K562 (cell line): Measurements from ENCODE around the gene CARD9. TPM values are rescaled to one million over a fixed set of nuclear protein-coding genes. Genes with fewer than 3 reads are reported as not detected.
A peak's percentile ranks its signal among the peaks of the same experiment; 100 is the strongest.

ENCODE experiments used
- ATAC-seq: fragments of 200-7000 bp; cut with Tn5 transposase; 3 replicates; pipeline ENCODE4 v1.9.1; 2020; ENCODE audit warnings: moderate library complexity
- BruUV-seq: library from RNA; stranded (reverse); fragments of 400-500 nt; replicated peaks from 2 replicates; lab custom pipeline; 2021; lab: Mats Ljungman, UMichigan
- CTCF ChIA-PET: fragments of 300-600 bp; formaldehyde crosslinking; extraction: SDS; loops from one replicate; lab custom pipeline; 2021; ENCODE audit warnings: low intra/inter-chr PET ratio; lab: Yijun Ruan, JAX
- POLR2A ChIA-PET: fragments of 300-600, 350-650 bp; sonication (Branson Sonifier 250); formaldehyde crosslinking; extraction: SDS; loops from one replicate; lab custom pipeline; 2021; ENCODE audit warnings: antibody characterized with exemption, inconsistent platforms; lab: Yijun Ruan, JAX
- DNase-seq, 4 experiments: peaks; one replicate each; pipeline versions ENCODE4 v3.0.0 to v3.0.0-alpha.2; 2011 to 2018; ENCODE audit warnings: low spot score in 3 of 4, mixed read lengths in 3 of 4; ENCODE audit errors: extremely low read depth in 1 of 4
- FAIRE-seq: peaks from 2 replicates; lab custom pipeline; 2011; peaks lifted over from hg19 to GRCh38; lab: Jason Lieb, UNC
- H2AFZ ChIP-seq: 2 replicates; pipeline ENCODE4 v1.6.0; 2011; ENCODE audit warnings: low read depth, low read length, control low read depth, inconsistent platforms
- H3K27ac ChIP-seq: fragments of 200-600 bp; 3 replicates; pipeline ENCODE4 v1.8.0; 2011; ENCODE audit warnings: low read depth, mild to moderate bottlenecking, control low read depth, inconsistent platforms, low read length, moderate library complexity, mixed read lengths; ENCODE audit errors: extremely low read depth
- H3K27me3 ChIP-seq, 2 experiments: fragments of 300-600 bp in 1 of 2; 2 replicates in 1 of 2; 3 replicates in 1 of 2; pipeline versions ENCODE4 v1.6.0 to v1.8.0; 2011; ENCODE audit warnings: inconsistent platforms in 2 of 2, low read length in 2 of 2, mild to moderate bottlenecking in 1 of 2, mixed read lengths in 1 of 2, moderate library complexity in 1 of 2; ENCODE audit not compliant: control insufficient read depth in 2 of 2, insufficient read depth in 2 of 2
- H3K36me3 ChIP-seq: fragments of 300-600 bp; 3 replicates; pipeline ENCODE4 v1.8.0; 2011; ENCODE audit warnings: mild to moderate bottlenecking, low read length, inconsistent platforms; ENCODE audit not compliant: control insufficient read depth, insufficient read depth
- H3K4me1 ChIP-seq, 2 experiments: fragments of 200-600 bp in 1 of 2; replicated peaks in 1 of 2; 2 replicates in 1 of 2; 3 replicates in 1 of 2; pipeline versions ENCODE4 v1.5.1 to v1.8.0; 2011; ENCODE audit warnings: inconsistent platforms in 2 of 2, low read length in 2 of 2, mild to moderate bottlenecking in 1 of 2, mixed read lengths in 1 of 2, moderate library complexity in 1 of 2; ENCODE audit not compliant: control insufficient read depth in 2 of 2, insufficient read depth in 2 of 2
- H3K4me2 ChIP-seq: 2 replicates; pipeline ENCODE4 v1.6.1; 2011; ENCODE audit warnings: low read length, control low read depth, inconsistent platforms, mixed read lengths; ENCODE audit not compliant: insufficient read depth
- H3K4me3 ChIP-seq: fragments of 200-600 bp; sonication (generic), shearing (Covaris generic); 2 replicates; pipeline ENCODE4 v1.5.1; 2016; ENCODE audit warnings: control low read depth, inconsistent platforms
- H3K79me2 ChIP-seq: fragments of 200-600 bp; 3 replicates; pipeline ENCODE4 v1.8.0; 2011; ENCODE audit warnings: low read length, inconsistent platforms; ENCODE audit not compliant: control insufficient read depth, insufficient read depth
- H3K9ac ChIP-seq, 2 experiments: 2 replicates each; pipeline versions ENCODE4 v1.6.0 to v1.6.1; 2011; ENCODE audit warnings: low read depth in 2 of 2, low read length in 2 of 2, control low read depth in 1 of 2, inconsistent platforms in 1 of 2, mild to moderate bottlenecking in 1 of 2, mixed read lengths in 1 of 2; ENCODE audit not compliant: insufficient read depth in 1 of 2
- H3K9me1 ChIP-seq: one replicate; pipeline ENCODE4 v1.6.0; 2011; ENCODE audit warnings: inconsistent platforms, mild to moderate bottlenecking, low read length, moderate library complexity; ENCODE audit not compliant: control insufficient read depth, insufficient read depth
- H3K9me3 ChIP-seq: replicated peaks from 2 replicates; pipeline ENCODE4 v1.5.1; 2011; ENCODE audit warnings: low read depth, low read length, inconsistent platforms; ENCODE audit not compliant: control insufficient read depth, insufficient read depth
- H4K20me1 ChIP-seq: replicated peaks from 2 replicates; pipeline ENCODE4 v1.6.1; 2011; ENCODE audit warnings: low read length, inconsistent platforms, mixed read lengths; ENCODE audit not compliant: control insufficient read depth, insufficient read depth
- HNRNPL ChIP-seq: fragments of 200-400 bp; formaldehyde crosslinking; IDR thresholded peaks from 2 replicates; pipeline ENCODE4 v1.6.1; 2017; ENCODE audit warnings: low read depth, mild to moderate bottlenecking, low read length
- KLF10 ChIP-seq: fragments of 250-450 bp; sonication (Bioruptor Pico); IDR thresholded peaks from 2 replicates; pipeline ENCODE4 v1.6.1; 2021; ENCODE audit warnings: matching md5 sums
- PHF21A ChIP-seq: fragments of 450-650 bp; IDR thresholded peaks from 2 replicates; pipeline ENCODE4 v1.6.1; 2017; ENCODE audit warnings: low read depth, borderline replicate concordance
- POLR2AphosphoS2 ChIP-seq: IDR thresholded peaks from 2 replicates; pipeline ENCODE4 v1.6.1; 2012; ENCODE audit warnings: low read length, improper control_type of control experiment
- POLR2G ChIP-seq: fragments of 200-400 bp; formaldehyde crosslinking; IDR thresholded peaks from 2 replicates; pipeline ENCODE4 v1.6.1; 2017; ENCODE audit warnings: low read depth, mild to moderate bottlenecking, antibody characterized with exemption, low read length, moderate library complexity
- RBFOX2 ChIP-seq: fragments of 200-400 bp; formaldehyde crosslinking; IDR thresholded peaks from 2 replicates; pipeline ENCODE4 v1.6.1; 2017; ENCODE audit warnings: low read depth, mild to moderate bottlenecking, low read length, moderate library complexity
- WGBS: fragments of 100-300 bp; shearing (Covaris generic); methylation state at CpG from one replicate; pipeline ENCODE4 v1.1.6; 2016; ENCODE audit warnings: low coverage, mixed read lengths; ENCODE audit not compliant: insufficient coverage; ENCODE audit errors: missing lambda C conversion rate; 5-methylcytosine and 5-hydroxymethylcytosine counted together
- in situ Hi-C: fragments of 300-500 bp; cut with MboI; formaldehyde crosslinking; loops from 4 replicates; pipeline ENCODE4 v1.15.0; 2018; ENCODE audit warnings: inconsistent platforms, mixed read lengths
- intact Hi-C: fragments of 100-400 bp; cut with micrococcal nuclease; formaldehyde crosslinking; loops from 2 replicates; pipeline ENCODE4 v1.14.2; 2022
- polyA plus RNA-seq, 8 experiments: library from polyadenylated mRNA; depleted of rRNA in 4 of 8; stranded (reverse) in 5 of 8; unstranded in 3 of 8; fragments of >200 nt; fragmentation: Nextera tagmentation in 2 of 8; fragmentation: Illumina TruSeq in 1 of 8; extraction: Ambion mirVana in 2 of 8; extraction: Trizol in 1 of 8; gene quantifications; 2 replicates each; pipeline versions ENCODE4 v1.2.1 to v1.2.3, GENCODE V29; 2011 to 2014; ENCODE audit warnings: inconsistent platforms in 1 of 8, missing spikeins in 1 of 8
- total RNA-seq, 7 experiments: library from RNA; depleted of rRNA in 6 of 7; stranded (reverse); fragments of >200 nt in 6 of 7; fragmentation: Illumina TruSeq in 2 of 7; extraction: Trizol in 2 of 7; gene quantifications; 2 replicates each; pipeline versions ENCODE4 v1.2.1 to v1.2.3, GENCODE V29; 2011 to 2021; ENCODE audit warnings: low replicate concordance in 1 of 7

CARD9 gene
- total and polyA plus RNA-seq, 9 of the 15 experiments (the other 6 are each of a cell fraction or from before 2014, with no cell fraction given) = 1.7 to 53.0 (median 9.7) TPM

GRCh38 chr9:136370037-136370436 lies 3.4 kb downstream of the CARD9 start:
- no peak for TF ChIP-seq KLF10
- 0 out of 2 replicates have a peak, but pooled peaks have one; percentile 49 for TF ChIP-seq RBFOX2
- no peak overlapping the region for H3K4me3 ChIP-seq
- DNase-seq = no peak
- no peak overlapping the region for H3K27ac ChIP-seq
- H3K4me2 ChIP-seq = no peak overlapping the region
- H2AFZ ChIP-seq = no peak overlapping the region
- CTCF ChIA-PET = no interaction called here
- peak overlapping the region in 1 of 2 experiments; percentile 2; a peak in 1 of 4 replicates for H3K9ac ChIP-seq
- H3K4me1 ChIP-seq = peaks cover 9 to 89% of the 10 kb centered on the region in 2 experiments; a peak in 4 of 5 replicates
- peaks cover 68% of the 10 kb centered on the region; the same call in 2 of the 3 replicates for H3K36me3 ChIP-seq
- no peak for ATAC-seq
- POLR2A ChIA-PET = interaction anchor here (0.8 kb wide), 1 partner anchor 31 kb away, joined by 4 read pairs; no protein-coding TSS in a partner anchor
- no peaks in the 10 kb centered on the region for H3K27me3 ChIP-seq
- in situ Hi-C loops (no loop called here), intact Hi-C loops (no loop called here)
- BruUV-seq = no TSS peak
- H3K79me2 ChIP-seq = peaks cover 24% of the 10 kb centered on the region
- no peak for FAIRE-seq
- H3K9me1 ChIP-seq = no peaks in the 10 kb centered on the region
- H4K20me1 ChIP-seq = no peaks in the 10 kb centered on the region
- no peaks in the 10 kb centered on the region for H3K9me3 ChIP-seq
- WGBS = 92% methylated on average over 13 of the region's 19 CpGs

GRCh38 chr9:136368190-136368589 lies 5.3 kb downstream of the CARD9 start:
- Histone ChIP-seq H3K9me1 (no peaks in the 10 kb centered on the region), H3K9me3 (no peaks in the 10 kb centered on the region), H3K27me3 (no peaks in the 10 kb centered on the region), H3K4me3 (no peak overlapping the region), H3K4me2 (no peak overlapping the region), H3K79me2 (peaks cover 16% of the 10 kb centered on the region), H3K9ac (peak overlapping the region in 1 of 2 experiments; percentile 68; a peak in 2 of 4 replicates), H4K20me1 (no peaks in the 10 kb centered on the region), H3K27ac (no peak overlapping the region), H3K36me3 (peaks cover 63% of the 10 kb centered on the region; the same call in 2 of the 3 replicates), H2AFZ (no peak overlapping the region), H3K4me1 (peaks cover 11 to 90% of the 10 kb centered on the region in 2 experiments; a peak in 4 of 5 replicates)
- FAIRE-seq = no peak
- CTCF ChIA-PET = no interaction called here
- WGBS = 92% methylated on average over 17 of the region's 18 CpGs
- POLR2A ChIA-PET = interaction anchor here (0.6 to 1.2 kb wide), 2 partner anchors 10 to 200 kb away, joined by 3 to 4 read pairs; no protein-coding TSS in a partner anchor
- intact Hi-C loops (no loop called here), in situ Hi-C loops (no loop called here)
- no peak for ATAC-seq
- BruUV-seq = no TSS peak
- no peak for DNase-seq
- TF ChIP-seq POLR2AphosphoS2 (no peak), RBFOX2 (peak; percentile 16; the same call in 1 of the 2 replicates), HNRNPL (no peak), PHF21A (no peak), POLR2G (0 out of 2 replicates have a peak, but pooled peaks have one; percentile 13)
